ENCODE measurements around the gene PROSER3.

DNA sequence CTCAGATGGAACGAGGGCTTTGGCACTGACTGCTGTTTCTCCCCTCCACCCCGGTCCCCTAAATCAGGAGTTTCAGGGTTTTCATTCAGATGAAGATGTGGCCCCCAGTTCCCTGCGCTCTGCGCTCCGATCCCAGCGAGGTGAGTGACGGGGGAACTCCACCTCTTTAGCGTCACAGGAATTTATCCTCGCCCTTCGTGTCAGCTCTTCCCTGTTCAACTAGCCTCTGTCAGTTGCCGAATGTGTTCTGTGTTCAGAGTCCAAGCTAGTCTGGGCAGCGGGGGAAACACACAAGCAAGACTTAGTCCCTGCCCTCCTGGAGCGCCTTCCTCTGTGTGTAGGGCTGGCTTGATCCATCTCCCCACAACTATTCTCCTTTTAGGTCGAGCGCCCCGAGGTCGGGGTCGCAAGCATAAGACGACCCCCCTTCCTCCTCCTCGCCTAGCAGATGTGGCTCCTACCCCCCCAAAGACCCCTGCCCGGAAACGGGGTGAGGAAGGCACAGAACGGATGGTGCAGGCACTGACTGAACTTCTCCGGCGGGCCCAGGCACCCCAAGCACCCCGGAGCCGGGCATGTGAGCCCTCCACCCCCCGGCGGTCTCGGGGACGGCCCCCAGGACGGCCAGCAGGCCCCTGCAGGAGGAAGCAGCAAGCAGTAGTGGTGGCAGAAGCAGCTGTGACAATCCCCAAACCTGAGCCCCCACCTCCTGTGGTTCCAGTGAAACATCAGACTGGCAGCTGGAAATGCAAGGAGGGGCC, 38.4 kb upstream of the PROSER3 start:
- TF ChIP-seq POLR2AphosphoS5 (IDR thresholded peaks at IDR 0.05), result no peak
- TF ChIP-seq EP300 (IDR thresholded peaks at IDR 0.05), result no peak
- TF ChIP-seq, protein P1, sequence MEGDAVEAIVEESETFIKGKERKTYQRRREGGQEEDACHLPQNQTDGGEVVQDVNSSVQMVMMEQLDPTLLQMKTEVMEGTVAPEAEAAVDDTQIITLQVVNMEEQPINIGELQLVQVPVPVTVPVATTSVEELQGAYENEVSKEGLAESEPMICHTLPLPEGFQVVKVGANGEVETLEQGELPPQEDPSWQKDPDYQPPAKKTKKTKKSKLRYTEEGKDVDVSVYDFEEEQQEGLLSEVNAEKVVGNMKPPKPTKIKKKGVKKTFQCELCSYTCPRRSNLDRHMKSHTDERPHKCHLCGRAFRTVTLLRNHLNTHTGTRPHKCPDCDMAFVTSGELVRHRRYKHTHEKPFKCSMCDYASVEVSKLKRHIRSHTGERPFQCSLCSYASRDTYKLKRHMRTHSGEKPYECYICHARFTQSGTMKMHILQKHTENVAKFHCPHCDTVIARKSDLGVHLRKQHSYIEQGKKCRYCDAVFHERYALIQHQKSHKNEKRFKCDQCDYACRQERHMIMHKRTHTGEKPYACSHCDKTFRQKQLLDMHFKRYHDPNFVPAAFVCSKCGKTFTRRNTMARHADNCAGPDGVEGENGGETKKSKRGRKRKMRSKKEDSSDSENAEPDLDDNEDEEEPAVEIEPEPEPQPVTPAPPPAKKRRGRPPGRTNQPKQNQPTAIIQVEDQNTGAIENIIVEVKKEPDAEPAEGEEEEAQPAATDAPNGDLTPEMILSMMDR (IDR thresholded peaks at IDR 0.05), result no peak
- no peak for TF ChIP-seq POLR2A (IDR thresholded peaks at IDR 0.05)

Data from gastroesophageal sphincter (tissue), 3 donors.